ENCODE results near the gene PRMT7. TPM values are rescaled to one million over a fixed set of nuclear protein-coding genes. Genes with fewer than 3 reads are reported as not detected.

PRMT7 gene
- total RNA-seq, 1 donor from 2014 or later = 32.9 TPM

- no peak for DNase-seq (ENCODE audit: low read depth, low spot score)
Measured at GRCh38 chr16:68363658-68364521, 53.1 kb downstream of the PRMT7 start.

GRCh38 chr16:68364561-68364998 is 53.8 kb downstream of the PRMT7 start:
- DNase-seq (ENCODE audit: low read depth, low spot score) = no peak

- no peak for DNase-seq (ENCODE audit: low read depth, low spot score)
Measured at GRCh38 chr16:68365167-68365817, 54.5 kb downstream of the PRMT7 start.

GRCh38 chr16:68366062-68366461 is 55.2 kb downstream of the PRMT7 start:
- DNase-seq (ENCODE audit: low read depth, low spot score) = no peak

- no peak for DNase-seq (ENCODE audit: low read depth, low spot score)
Measured at GRCh38 chr16:68367030-68367429, 56.2 kb downstream of the PRMT7 start.

- DNase-seq (ENCODE audit: low read depth, low spot score) = no peak
Measured at GRCh38 chr16:68367440-68367839, 56.6 kb downstream of the PRMT7 start.

GRCh38 chr16:68367891-68368290 is 57.1 kb downstream of the PRMT7 start:
- no peak for DNase-seq (ENCODE audit: low read depth, low spot score)

- no peak for DNase-seq (ENCODE audit: low read depth, low spot score)
Measured at GRCh38 chr16:68368301-68368888, 57.6 kb downstream of the PRMT7 start.

- no peak for DNase-seq (ENCODE audit: low read depth, low spot score)
Measured at GRCh38 chr16:68369168-68369567, 58.3 kb downstream of the PRMT7 start.

- DNase-seq (ENCODE audit: low read depth, low spot score) = no peak
Measured at GRCh38 chr16:68369697-68370580, 59.1 kb downstream of the PRMT7 start.

- DNase-seq (ENCODE audit: low read depth, low spot score) = no peak
Measured at GRCh38 chr16:68370581-68371275, 59.9 kb downstream of the PRMT7 start.

- no peak for DNase-seq (ENCODE audit: low read depth, low spot score)
Measured at GRCh38 chr16:68371276-68371651, 60.4 kb downstream of the PRMT7 start.

GRCh38 chr16:68371706-68372380 is 61.0 kb downstream of the PRMT7 start:
- no peak for DNase-seq (ENCODE audit: low read depth, low spot score)

- no peak for DNase-seq (ENCODE audit: low read depth, low spot score)
Measured at GRCh38 chr16:68372381-68372720, 61.5 kb downstream of the PRMT7 start.

- no peak for DNase-seq (ENCODE audit: low read depth, low spot score)
Measured at GRCh38 chr16:68372806-68373205, 62.0 kb downstream of the PRMT7 start.

GRCh38 chr16:68373528-68374245 is 62.9 kb downstream of the PRMT7 start:
- DNase-seq (ENCODE audit: low read depth, low spot score) = no peak

- no peak for DNase-seq (ENCODE audit: low read depth, low spot score)
Measured at GRCh38 chr16:68374246-68374805, 63.5 kb downstream of the PRMT7 start.

- DNase-seq (ENCODE audit: low read depth, low spot score) = no peak
Measured at GRCh38 chr16:68374961-68375660, 64.3 kb downstream of the PRMT7 start.
